Endothelial cell of umbilical vein (primary cell): ENCODE measurements around the gene ZBTB20. TPM values are rescaled to one million over a fixed set of nuclear protein-coding genes. Genes with fewer than 3 reads are reported as not detected.

Experiments
- BruUV-seq: library from RNA; stranded (reverse); fragments of 400-500 nt; replicated peaks from 2 replicates; lab custom pipeline; 2021; lab: Mats Ljungman, UMichigan
- CTCF ChIA-PET: fragments of 300-600, 350-600 bp; sonication (Branson Sonifier 250); formaldehyde crosslinking; loops from one replicate; lab custom pipeline; 2021; ENCODE audit warnings: antibody characterized with exemption, inconsistent platforms; lab: Charles Lee
- POLR2A ChIA-PET: fragments of 300-600, 350-600 bp; sonication (Branson Sonifier 250); formaldehyde crosslinking; loops from one replicate; lab custom pipeline; 2021; ENCODE audit warnings: antibody characterized with exemption, inconsistent platforms; lab: Charles Lee
- DNase-seq: peaks from one replicate; pipeline ENCODE4 v3.0.0-alpha.2; 2011; ENCODE audit warnings: low read depth, low spot score
- FAIRE-seq: peaks from 2 replicates; lab custom pipeline; 2011; peaks lifted over from hg19 to GRCh38; lab: Jason Lieb, UNC
- H2AFZ ChIP-seq: 2 replicates; pipeline ENCODE4 v1.6.0; 2012; ENCODE audit warnings: low read depth, low read length, control low read depth, inconsistent platforms
- H3K27ac ChIP-seq: 2 replicates; pipeline ENCODE4 v1.5.1; 2011; ENCODE audit warnings: low read depth, mild to moderate bottlenecking, control low read depth, low read length, moderate library complexity; ENCODE audit not compliant: insufficient read depth
- H3K27me3 ChIP-seq, 2 experiments: 2 replicates each; pipeline versions ENCODE4 v1.6.0 to v1.6.1; 2011; ENCODE audit warnings: low read length in 2 of 2, mixed read lengths in 1 of 2; ENCODE audit not compliant: control insufficient read depth in 2 of 2, insufficient read depth in 2 of 2
- H3K36me3 ChIP-seq, 2 experiments: 2 replicates in 1 of 2; 3 replicates in 1 of 2; pipeline ENCODE4 v1.5.1; 2011; ENCODE audit warnings: low read length in 2 of 2, mild to moderate bottlenecking in 1 of 2, moderate library complexity in 1 of 2; ENCODE audit not compliant: control insufficient read depth in 2 of 2, insufficient read depth in 2 of 2; ENCODE audit errors: extremely low read depth in 1 of 2
- H3K4me1 ChIP-seq: 3 replicates; pipeline ENCODE4 v1.5.1; 2011; ENCODE audit warnings: mild to moderate bottlenecking, low read length; ENCODE audit not compliant: control insufficient read depth, insufficient read depth; ENCODE audit errors: extremely low read depth
- H3K4me2 ChIP-seq: 2 replicates; pipeline ENCODE4 v1.6.1; 2011; ENCODE audit warnings: low read length, control low read depth, mixed read lengths; ENCODE audit not compliant: insufficient read depth
- H3K4me3 ChIP-seq, 3 experiments: fragments of 200-600 bp in 1 of 3; sonication (generic), shearing (Covaris generic) in 1 of 3; replicated peaks in 1 of 3; 2 replicates each; pipeline ENCODE4 v1.5.1; 2011 to 2016; ENCODE audit warnings: control low read depth in 3 of 3, low read length in 3 of 3, mild to moderate bottlenecking in 2 of 3, inconsistent platforms in 1 of 3, low read depth in 1 of 3, moderate library complexity in 1 of 3; ENCODE audit not compliant: insufficient read depth in 1 of 3
- H3K79me2 ChIP-seq: 2 replicates; pipeline ENCODE4 v1.6.0; 2012; ENCODE audit warnings: low read length, inconsistent platforms; ENCODE audit not compliant: control insufficient read depth, insufficient read depth
- H3K9ac ChIP-seq: replicated peaks from 2 replicates; pipeline ENCODE3; 2011; ENCODE audit warnings: low read length, control low read depth; ENCODE audit not compliant: insufficient read depth; ENCODE audit errors: extremely low read depth
- H3K9me1 ChIP-seq: replicated peaks from 3 replicates; pipeline ENCODE4 v1.6.0; 2011; ENCODE audit warnings: mild to moderate bottlenecking, low read length; ENCODE audit not compliant: control insufficient read depth, insufficient read depth; ENCODE audit errors: extremely low read depth
- H3K9me3 ChIP-seq: replicated peaks from 2 replicates; pipeline ENCODE4 v1.5.1; 2012; ENCODE audit warnings: low read length, inconsistent platforms; ENCODE audit not compliant: control insufficient read depth, insufficient read depth
- H4K20me1 ChIP-seq: replicated peaks from 2 replicates; pipeline ENCODE3; 2011; ENCODE audit warnings: mild to moderate bottlenecking, low read length; ENCODE audit not compliant: control insufficient read depth, insufficient read depth; ENCODE audit errors: extremely low read depth
- EZH2 ChIP-seq: IDR thresholded peaks from 2 replicates; pipeline ENCODE4 v1.6.1; 2012; ENCODE audit warnings: borderline replicate concordance, low read depth, mild to moderate bottlenecking, moderate library complexity, low read length, inconsistent platforms; ENCODE audit not compliant: severe bottlenecking
- FOS ChIP-seq: IDR thresholded peaks from 2 replicates; pipeline ENCODE4 v1.6.1; 2011; ENCODE audit warnings: mild to moderate bottlenecking, low read length, moderate library complexity, borderline replicate concordance; ENCODE audit not compliant: insufficient read depth
- GATA2 ChIP-seq: IDR thresholded peaks from 2 replicates; pipeline ENCODE4 v1.7.0; 2011; ENCODE audit warnings: low read depth, mild to moderate bottlenecking, moderate library complexity, mixed read lengths, low read length; ENCODE audit not compliant: insufficient read length, insufficient read depth
- JUN ChIP-seq: IDR thresholded peaks from 2 replicates; pipeline ENCODE4 v1.6.1; 2011; ENCODE audit warnings: borderline replicate concordance, low read depth; ENCODE audit not compliant: insufficient read length, insufficient read depth
- MYC ChIP-seq: IDR thresholded peaks from one replicate; pipeline ENCODE4 v1.6.1; 2011; ENCODE audit warnings: mild to moderate bottlenecking, low read depth, low read length
- POLR2A ChIP-seq: IDR thresholded peaks from 2 replicates; pipeline ENCODE4 v1.6.1; 2012; ENCODE audit warnings: low read depth, mild to moderate bottlenecking, control low read depth, low read length
- POLR2AphosphoS5 ChIP-seq: IDR thresholded peaks from 2 replicates; pipeline ENCODE4 v1.6.1; 2012; ENCODE audit warnings: low read depth, mild to moderate bottlenecking, control low read depth, low read length, moderate library complexity; ENCODE audit not compliant: insufficient read depth
- dilution Hi-C: fragments of 300-500 bp; cut with MboI; formaldehyde crosslinking; loops from one replicate; pipeline ENCODE4 v1.15.0; 2019; ENCODE audit warnings: low sequenced_read_pairs; ENCODE audit not compliant: extremely low pct_ligation_motif_present
- intact Hi-C: fragments of 100-400 bp; cut with micrococcal nuclease; formaldehyde crosslinking; loops from one replicate; pipeline ENCODE4 v1.10.0; 2022
- polyA plus RNA-seq, 4 experiments: library from polyadenylated mRNA; depleted of rRNA in 3 of 4; stranded (reverse) in 3 of 4; unstranded in 1 of 4; fragments of >200 nt; gene quantifications; 2 replicates each; pipeline versions ENCODE4 v1.2.1 to v1.2.3, GENCODE V29; 2011 to 2012; ENCODE audit warnings: missing spikeins in 1 of 4
- total RNA-seq: library from RNA; stranded (reverse); gene quantifications from 2 replicates; pipeline ENCODE4 v1.2.3, GENCODE V29; 2021
- TF ChIP-seq, protein P1 (sequence below): IDR thresholded peaks from 2 replicates; pipeline ENCODE4 v1.6.1; 2011; ENCODE audit not compliant: insufficient read depth, insufficient read length
- TF ChIP-seq, protein P2 (sequence below), 2 donors: IDR thresholded peaks; 1 replicate in 1 of 2; 2 replicates in 1 of 2; pipeline ENCODE4 v1.5.1; 2011; ENCODE audit warnings: low read length in 2 of 2, mild to moderate bottlenecking in 2 of 2, moderate library complexity in 2 of 2, control low read depth in 1 of 2, inconsistent platforms in 1 of 2, low read depth in 1 of 2; ENCODE audit not compliant: insufficient read depth in 1 of 2; ENCODE audit errors: extremely low read depth in 1 of 2

Gene ZBTB20
- total and polyA plus RNA-seq, 2 donors (not counting 3 experiments of a cell fraction or from before 2014, with no cell fraction given), result 2.1 to 20.5 TPM

DNA sequence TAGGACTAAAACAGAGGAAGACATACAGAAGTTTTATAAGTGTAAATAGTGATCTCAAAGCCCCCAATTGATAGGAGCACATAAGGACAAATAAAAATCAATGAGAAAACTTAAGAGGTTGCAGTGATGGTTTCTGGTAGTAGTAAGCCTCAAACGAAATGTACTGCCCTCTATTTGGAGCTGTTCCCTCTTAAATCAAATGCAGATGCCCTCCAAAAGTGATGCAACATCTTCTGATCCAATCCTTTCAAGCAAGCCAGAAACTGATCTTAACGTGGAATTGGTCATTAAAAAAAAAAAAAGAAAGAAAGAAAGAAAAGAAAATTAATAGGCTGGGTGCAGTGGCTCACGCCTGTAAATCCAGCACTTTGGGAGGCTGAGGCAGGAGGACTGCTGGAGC lies 259.3 kb downstream of the ZBTB20 start:
- dilution Hi-C loops (no loop called here), intact Hi-C loops (no loop called here)
- H3K9ac ChIP-seq, result no peak overlapping the region
- no peak for FAIRE-seq
- H3K9me3 ChIP-seq, result no peaks in the 10 kb centered on the region
- no peak overlapping the region for H3K4me2 ChIP-seq
- no peak overlapping the region for H2AFZ ChIP-seq
- no peak overlapping the region for H3K4me3 ChIP-seq
- no peaks in the 10 kb centered on the region for H3K27me3 ChIP-seq
- DNase-seq, result no peak
- H3K4me1 ChIP-seq, result no peaks in the 10 kb centered on the region
- no peaks in the 10 kb centered on the region for H3K79me2 ChIP-seq
- no peaks in the 10 kb centered on the region for H3K36me3 ChIP-seq
- CTCF ChIA-PET, result no interaction called here
- BruUV-seq, result no TSS peak
- POLR2A ChIA-PET, result no interaction called here
- no peaks in the 10 kb centered on the region for H4K20me1 ChIP-seq
- TF ChIP-seq POLR2A (no peak), POLR2AphosphoS5 (no peak), EZH2 (no peak), FOS (no peak), GATA2 (no peak), JUN (no peak), MYC (no peak)
- TF ChIP-seq, protein P1, sequence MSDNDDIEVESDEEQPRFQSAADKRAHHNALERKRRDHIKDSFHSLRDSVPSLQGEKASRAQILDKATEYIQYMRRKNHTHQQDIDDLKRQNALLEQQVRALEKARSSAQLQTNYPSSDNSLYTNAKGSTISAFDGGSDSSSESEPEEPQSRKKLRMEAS, result no peak
- H3K27ac ChIP-seq, result no peak overlapping the region
- H3K9me1 ChIP-seq, result no peaks in the 10 kb centered on the region

- ChIA-PET POLR2A (no interaction called here), CTCF (no interaction called here)
- Histone ChIP-seq H3K9me1 (no peaks in the 10 kb centered on the region), H3K36me3 (no peaks in the 10 kb centered on the region), H2AFZ (no peak overlapping the region), H3K27ac (no peak overlapping the region), H3K79me2 (no peaks in the 10 kb centered on the region), H3K4me3 (no peak overlapping the region), H3K4me1 (no peaks in the 10 kb centered on the region), H3K4me2 (no peak overlapping the region), H3K9ac (no peak overlapping the region), H3K27me3 (no peaks in the 10 kb centered on the region), H4K20me1 (no peaks in the 10 kb centered on the region), H3K9me3 (no peaks in the 10 kb centered on the region)
- DNase-seq (no peak), FAIRE-seq (no peak)
- TF ChIP-seq EZH2 (no peak), MYC (no peak), FOS (no peak), GATA2 (no peak), JUN (no peak), POLR2A (no peak), POLR2AphosphoS5 (no peak)
- TF ChIP-seq, protein P1, result no peak
- TF ChIP-seq, protein P2, sequence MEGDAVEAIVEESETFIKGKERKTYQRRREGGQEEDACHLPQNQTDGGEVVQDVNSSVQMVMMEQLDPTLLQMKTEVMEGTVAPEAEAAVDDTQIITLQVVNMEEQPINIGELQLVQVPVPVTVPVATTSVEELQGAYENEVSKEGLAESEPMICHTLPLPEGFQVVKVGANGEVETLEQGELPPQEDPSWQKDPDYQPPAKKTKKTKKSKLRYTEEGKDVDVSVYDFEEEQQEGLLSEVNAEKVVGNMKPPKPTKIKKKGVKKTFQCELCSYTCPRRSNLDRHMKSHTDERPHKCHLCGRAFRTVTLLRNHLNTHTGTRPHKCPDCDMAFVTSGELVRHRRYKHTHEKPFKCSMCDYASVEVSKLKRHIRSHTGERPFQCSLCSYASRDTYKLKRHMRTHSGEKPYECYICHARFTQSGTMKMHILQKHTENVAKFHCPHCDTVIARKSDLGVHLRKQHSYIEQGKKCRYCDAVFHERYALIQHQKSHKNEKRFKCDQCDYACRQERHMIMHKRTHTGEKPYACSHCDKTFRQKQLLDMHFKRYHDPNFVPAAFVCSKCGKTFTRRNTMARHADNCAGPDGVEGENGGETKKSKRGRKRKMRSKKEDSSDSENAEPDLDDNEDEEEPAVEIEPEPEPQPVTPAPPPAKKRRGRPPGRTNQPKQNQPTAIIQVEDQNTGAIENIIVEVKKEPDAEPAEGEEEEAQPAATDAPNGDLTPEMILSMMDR (IDR thresholded peaks at IDR 0.05; ENCODE audit: extremely low read depth in 1 of 2, insufficient read depth in 1 of 2, low read depth in 1 of 2, low read length in 2 of 2), result no peak
- dilution Hi-C loops (no loop called here), intact Hi-C loops (no loop called here)
- no TSS peak for BruUV-seq
Measured at GRCh38 chr3:114886905-114887304, 260.2 kb downstream of the ZBTB20 start.
